ENCODE results near the gene SMIM1. TPM values are rescaled to one million over a fixed set of nuclear protein-coding genes. Genes with fewer than 3 reads are reported as not detected.

Gene SMIM1
- total and polyA plus RNA-seq, 9 of the 15 experiments (the other 6 are each of a cell fraction or from before 2014, with no cell fraction given) = 2.3 to 125 (median 24.3) TPM

GRCh38 chr1:3772715-3773571 lies at the start of gene SMIM1 (continued):
- TF ChIP-seq ZNF318 (IDR thresholded peaks at IDR 0.05; ENCODE audit: borderline replicate concordance in 1 of 2, low read depth in 1 of 2) (no peak), ZNF212 (CRISPR knock-in tag; IDR thresholded peaks at IDR 0.05) (no peak), E2F1 (CRISPR knock-in tag; IDR thresholded peaks at IDR 0.05) (no peak), HDAC2 (IDR thresholded peaks at IDR 0.05) (0 out of 2 replicates have a peak, but pooled peaks have one; percentile 9), ATF3 (IDR thresholded peaks at IDR 0.05) (no peak), ATF3 (CRISPR knock-in tag; conservative IDR thresholded peaks at IDR 0.05) (no peak), CHD1 (IDR thresholded peaks at IDR 0.05; ENCODE audit: low read length) (peak; percentile 19), CEBPB (tag; IDR thresholded peaks at IDR 0.05) (no peak), SAP30 (IDR thresholded peaks at IDR 0.05; ENCODE audit: borderline replicate concordance, insufficient read depth, low read depth, low read length, poor library complexity, severe bottlenecking) (no peak), CCAR2 (IDR thresholded peaks at IDR 0.05; ENCODE audit: low read depth, low read length) (no peak), ZHX1 (conservative IDR thresholded peaks at IDR 0.05; ENCODE audit: low read length) (no peak), PURB (CRISPR knock-in tag; IDR thresholded peaks at IDR 0.05; ENCODE audit: low read depth) (no peak)
